Loucy (cell line): ENCODE measurements around the gene CYBB.

Source experiments
- H2AFZ ChIP-seq: fragments of 200-600 bp; sonication (generic); 2 replicates; pipeline ENCODE4 v1.6.0; 2016; ENCODE audit warnings: antibody characterized with exemption, mild to moderate bottlenecking, low read length, moderate library complexity
- H3F3A ChIP-seq: fragments of 200-600 bp; 2 replicates; pipeline ENCODE4 v1.6.0; 2016; ENCODE audit warnings: antibody characterized with exemption, low read depth, mild to moderate bottlenecking
- H3K27me3 ChIP-seq: fragments of 200-600 bp; sonication (generic); 2 replicates; pipeline ENCODE4 v1.6.1; 2014; ENCODE audit warnings: low read length, mild to moderate bottlenecking; ENCODE audit not compliant: insufficient read depth, poor library complexity, severe bottlenecking
- H3K36me3 ChIP-seq: fragments of 200-600 bp; sonication (generic); 2 replicates; pipeline ENCODE4 v1.6.1; 2016; ENCODE audit warnings: low read length; ENCODE audit not compliant: insufficient read depth
- H3K4me1 ChIP-seq: fragments of 200-600 bp; sonication (generic); 2 replicates; pipeline ENCODE4 v1.5.1; 2014; ENCODE audit warnings: low read length, mild to moderate bottlenecking; ENCODE audit not compliant: insufficient read depth, poor library complexity, severe bottlenecking
- H3K4me2 ChIP-seq: fragments of 200-600 bp; sonication (generic); 2 replicates; pipeline ENCODE4 v1.6.0; 2014; ENCODE audit warnings: antibody characterized with exemption, low read length, low read depth, mild to moderate bottlenecking; ENCODE audit not compliant: poor library complexity, severe bottlenecking
- H3K4me3 ChIP-seq: fragments of 200-600 bp; sonication (generic); 2 replicates; pipeline ENCODE4 v1.5.1; 2014; ENCODE audit warnings: low read length, mild to moderate bottlenecking, mixed read lengths; ENCODE audit not compliant: poor library complexity, severe bottlenecking
- H3K79me2 ChIP-seq: fragments of 200-600 bp; sonication (generic); 2 replicates; pipeline ENCODE4 v1.6.1; 2014; ENCODE audit warnings: low read length; ENCODE audit not compliant: insufficient read depth
- H3K9ac ChIP-seq: fragments of 200-600 bp; sonication (generic); 2 replicates; pipeline ENCODE4 v1.6.0; 2014; ENCODE audit warnings: mild to moderate bottlenecking, low read depth, low read length, moderate library complexity; ENCODE audit not compliant: poor library complexity, severe bottlenecking
- H3K9me2 ChIP-seq: fragments of 200-600 bp; sonication (generic); replicated peaks from 2 replicates; pipeline ENCODE4 v1.6.1; 2016; ENCODE audit warnings: low read depth, low read length, mixed read lengths
- H3K9me3 ChIP-seq: fragments of 200-600 bp; sonication (generic); 2 replicates; pipeline ENCODE4 v1.6.1; 2014; ENCODE audit warnings: mild to moderate bottlenecking, antibody characterized with exemption, low read length, low read depth; ENCODE audit not compliant: insufficient read depth
- H4K20me1 ChIP-seq: fragments of 200-600 bp; sonication (generic); 2 replicates; pipeline ENCODE4 v1.6.0; 2014; ENCODE audit warnings: antibody characterized with exemption, low read length, mild to moderate bottlenecking; ENCODE audit not compliant: insufficient read depth, poor library complexity, severe bottlenecking
- EZH2phosphoT487 ChIP-seq: fragments of 200-600 bp; IDR thresholded peaks from 2 replicates; pipeline ENCODE4 v1.6.1; 2018; ENCODE audit warnings: antibody characterized with exemption, mild to moderate bottlenecking, moderate library complexity, borderline replicate concordance
- TF ChIP-seq, protein P1 (sequence below): fragments of 200-600 bp; sonication (generic); conservative IDR thresholded peaks from 2 replicates; pipeline ENCODE4 v1.5.1; 2014; ENCODE audit warnings: mild to moderate bottlenecking, antibody characterized with exemption, low read length

The CYBB gene

DNA sequence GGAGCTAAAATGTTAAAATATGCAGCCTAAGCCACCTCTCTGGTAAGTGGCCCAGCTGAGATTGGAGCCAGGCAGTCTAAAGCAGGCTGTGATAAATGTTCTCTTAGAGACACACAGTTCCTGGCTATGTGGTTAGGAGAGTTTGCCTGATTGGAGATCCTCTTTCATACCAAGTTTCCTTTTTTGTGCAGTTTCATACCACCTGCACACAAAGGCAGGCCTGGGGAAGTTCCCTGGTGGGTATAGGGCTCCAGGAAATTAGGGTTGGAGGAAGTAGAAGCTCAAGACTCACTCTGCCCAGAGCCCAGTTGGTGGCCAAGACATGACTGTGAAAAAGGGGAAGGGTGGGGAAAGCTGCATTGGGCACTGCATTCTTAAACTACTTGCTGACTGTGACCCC, 16.9 kb downstream of the CYBB start:
- Histone ChIP-seq H3K9ac (no peak overlapping the region), H3K79me2 (no peaks in the 10 kb centered on the region), H2AFZ (no peak overlapping the region), H3K4me2 (peak overlapping the region; percentile 4), H3F3A (no peaks in the 10 kb centered on the region), H3K27me3 (no peaks in the 10 kb centered on the region), H3K36me3 (no peaks in the 10 kb centered on the region), H3K9me3 (no peaks in the 10 kb centered on the region), H4K20me1 (no peaks in the 10 kb centered on the region), H3K9me2 (no peaks in the 10 kb centered on the region), H3K4me3 (no peak overlapping the region), H3K4me1 (peaks cover 10% of the 10 kb centered on the region)
- TF ChIP-seq EZH2phosphoT487: no peak
- TF ChIP-seq, protein P1, sequence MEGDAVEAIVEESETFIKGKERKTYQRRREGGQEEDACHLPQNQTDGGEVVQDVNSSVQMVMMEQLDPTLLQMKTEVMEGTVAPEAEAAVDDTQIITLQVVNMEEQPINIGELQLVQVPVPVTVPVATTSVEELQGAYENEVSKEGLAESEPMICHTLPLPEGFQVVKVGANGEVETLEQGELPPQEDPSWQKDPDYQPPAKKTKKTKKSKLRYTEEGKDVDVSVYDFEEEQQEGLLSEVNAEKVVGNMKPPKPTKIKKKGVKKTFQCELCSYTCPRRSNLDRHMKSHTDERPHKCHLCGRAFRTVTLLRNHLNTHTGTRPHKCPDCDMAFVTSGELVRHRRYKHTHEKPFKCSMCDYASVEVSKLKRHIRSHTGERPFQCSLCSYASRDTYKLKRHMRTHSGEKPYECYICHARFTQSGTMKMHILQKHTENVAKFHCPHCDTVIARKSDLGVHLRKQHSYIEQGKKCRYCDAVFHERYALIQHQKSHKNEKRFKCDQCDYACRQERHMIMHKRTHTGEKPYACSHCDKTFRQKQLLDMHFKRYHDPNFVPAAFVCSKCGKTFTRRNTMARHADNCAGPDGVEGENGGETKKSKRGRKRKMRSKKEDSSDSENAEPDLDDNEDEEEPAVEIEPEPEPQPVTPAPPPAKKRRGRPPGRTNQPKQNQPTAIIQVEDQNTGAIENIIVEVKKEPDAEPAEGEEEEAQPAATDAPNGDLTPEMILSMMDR: no peak

DNA sequence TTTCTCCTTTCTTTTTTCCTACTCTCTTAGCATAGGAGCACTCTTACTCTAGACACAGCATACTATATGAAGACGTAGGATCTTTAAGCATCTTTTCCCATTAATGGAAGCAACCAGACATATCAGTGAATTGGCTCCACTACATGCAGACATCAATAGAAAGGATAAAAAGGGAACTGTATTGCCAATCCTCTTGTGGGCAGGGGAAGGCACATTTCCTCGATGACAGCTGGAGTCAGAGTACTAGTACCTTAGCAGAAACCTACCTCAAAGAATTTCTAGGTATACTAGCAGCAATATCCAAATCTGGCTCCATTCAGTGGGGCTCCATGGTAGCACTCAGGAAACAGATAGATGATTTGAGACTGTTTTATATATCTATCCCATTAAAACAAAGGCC, 20.1 kb downstream of the CYBB start:
- Histone ChIP-seq H4K20me1 (no peaks in the 10 kb centered on the region), H3K9me2 (no peaks in the 10 kb centered on the region), H3F3A (no peaks in the 10 kb centered on the region), H3K79me2 (no peaks in the 10 kb centered on the region), H3K9me3 (no peaks in the 10 kb centered on the region), H3K36me3 (no peaks in the 10 kb centered on the region), H3K4me1 (peaks cover 13% of the 10 kb centered on the region), H3K9ac (no peak overlapping the region), H3K27me3 (no peaks in the 10 kb centered on the region), H3K4me3 (no peak overlapping the region), H2AFZ (no peak overlapping the region), H3K4me2 (no peak overlapping the region)
- TF ChIP-seq, protein P1: no peak
- TF ChIP-seq EZH2phosphoT487: no peak

DNA sequence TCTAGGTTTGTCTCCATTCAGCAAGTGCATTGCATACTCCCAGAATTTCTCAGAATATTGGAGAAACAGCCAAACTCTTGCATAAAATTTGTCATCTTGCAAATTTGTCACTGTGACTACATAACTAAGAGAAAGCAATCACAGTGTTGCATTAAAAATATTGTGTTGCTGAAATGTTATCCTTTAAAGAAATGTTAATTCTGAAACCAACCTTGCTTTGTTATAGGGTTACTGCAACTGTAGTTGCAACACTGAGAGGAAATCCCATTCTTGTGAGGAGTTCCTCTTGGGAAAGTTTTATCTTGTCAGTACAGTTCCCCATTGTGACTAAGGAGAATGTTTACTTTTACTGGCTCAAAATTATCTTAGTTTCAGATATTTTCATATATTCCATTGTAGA, 20.9 kb downstream of the CYBB start:
- peaks cover 13% of the 10 kb centered on the region for H3K4me1 ChIP-seq
- H3K4me2 ChIP-seq: no peak overlapping the region
- no peaks in the 10 kb centered on the region for H3K36me3 ChIP-seq
- H3K27me3 ChIP-seq: no peaks in the 10 kb centered on the region
- H4K20me1 ChIP-seq: no peaks in the 10 kb centered on the region
- H3F3A ChIP-seq: no peaks in the 10 kb centered on the region
- H3K9me2 ChIP-seq: no peaks in the 10 kb centered on the region
- no peak overlapping the region for H3K4me3 ChIP-seq
- no peaks in the 10 kb centered on the region for H3K79me2 ChIP-seq
- no peak overlapping the region for H3K9ac ChIP-seq
- H3K9me3 ChIP-seq: no peaks in the 10 kb centered on the region
- TF ChIP-seq EZH2phosphoT487: no peak
- TF ChIP-seq, protein P1: no peak
- H2AFZ ChIP-seq: no peak overlapping the region
